Measurements from ENCODE around the gene TSPYL2. TPM values are rescaled to one million over a fixed set of nuclear protein-coding genes. Genes with fewer than 3 reads are reported as not detected.

TSPYL2 gene
- total and polyA plus RNA-seq, 2 of the 4 experiments (the other 2 are of a cell fraction): 19.2 to 49.7 TPM

- no peak overlapping the region for H3K4me3 ChIP-seq (ENCODE audit: insufficient read depth, low read depth, low read length)
- H3K23ac ChIP-seq (ENCODE audit: low read depth, low read length): no peak overlapping the region
- H4K5ac ChIP-seq (ENCODE audit: low read depth, low read length): no peak overlapping the region
- no TSS peak for BruUV-seq (replicated peaks)
- H2AFZ ChIP-seq (replicated peaks; ENCODE audit: low read length, poor library complexity): no peak overlapping the region
- intact Hi-C loops (cut with micrococcal nuclease): no loop called here
- no peak overlapping the region for H2AK5ac ChIP-seq (ENCODE audit: low read depth, low read length)
- peaks cover 30% of the 10 kb centered on the region for H3K36me3 ChIP-seq (ENCODE audit: control insufficient read depth, insufficient read depth, low read length)
- peaks cover 8 to 33% of the 10 kb centered on the region in 2 experiments; a peak in 2 of 4 replicates for H3K79me1 ChIP-seq (ENCODE audit: low read depth in 1 of 2, low read length in 2 of 2)
- H4K20me1 ChIP-seq (ENCODE audit: insufficient read depth, low read length): peaks cover 35% of the 10 kb centered on the region
- no peak overlapping the region for H3K27ac ChIP-seq (ENCODE audit: insufficient read depth, low read length)
- WGBS, 2 experiments (ENCODE audit: extremely low coverage in 2 of 2, insufficient read length in 1 of 2): 61% methylated on average over 5 of the region's 6 CpGs; no CpG with 5 or more reads in 1 of the 2 experiments
- in situ Hi-C loops (cut with MboI; ENCODE audit: low sequenced_read_pairs): no loop called here
- H2BK5ac ChIP-seq (ENCODE audit: low read depth, low read length, poor library complexity, severe bottlenecking): no peak overlapping the region
- H3K9me1 ChIP-seq (ENCODE audit: insufficient read depth, low read length): peaks cover 5% of the 10 kb centered on the region
- no peaks in the 10 kb centered on the region for H3K27me3 ChIP-seq (ENCODE audit: control insufficient read depth, insufficient read depth, low read length)
- no peaks in the 10 kb centered on the region for H3K9me3 ChIP-seq (ENCODE audit: control insufficient read depth, insufficient read depth, low read length)
- no peak for TF ChIP-seq CHD1 (IDR thresholded peaks at IDR 0.05; ENCODE audit: low read depth, low read length)
- no peak for TF ChIP-seq MAFK (IDR thresholded peaks at IDR 0.05; ENCODE audit: low read depth, low read length)
- no peak for TF ChIP-seq MXI1 (IDR thresholded peaks at IDR 0.05; ENCODE audit: borderline replicate concordance, low read depth, low read length)
- TF ChIP-seq NFE2L2 (IDR thresholded peaks at IDR 0.05; ENCODE audit: low read depth, low read length): no peak
- TF ChIP-seq ELK1 (IDR thresholded peaks at IDR 0.05; ENCODE audit: borderline replicate concordance, low read depth, low read length): no peak
- ChIA-PET POLR2A (ENCODE audit: unreplicated experiment) (no interaction called here), CTCF (no interaction called here)
- H3K56ac ChIP-seq (ENCODE audit: extremely low read depth, insufficient read depth, low read length): no peak overlapping the region
- H2AK9ac ChIP-seq (replicated peaks; ENCODE audit: low read depth, low read length, poor library complexity): no peak overlapping the region
- no peak overlapping the region for H4K91ac ChIP-seq (ENCODE audit: insufficient read depth, low read depth, low read length)
- dilution Hi-C loops (cut with HindIII; ENCODE audit: low sequenced_read_pairs, unreplicated experiment): no loop called here
- no peak for DNase-seq
- no peak overlapping the region for H3K18ac ChIP-seq (ENCODE audit: low read depth, low read length)
- H2BK120ac ChIP-seq (ENCODE audit: low read depth, low read length): no peak overlapping the region
- no peak for ATAC-seq (ENCODE audit: low read depth)
- no peak overlapping the region for H2BK20ac ChIP-seq (ENCODE audit: low read depth, low read length)
- no peak overlapping the region for H2BK15ac ChIP-seq (ENCODE audit: low read depth, low read length)
- H3K4ac ChIP-seq (ENCODE audit: low read depth, low read length): no peak overlapping the region
- H3K4me2 ChIP-seq (ENCODE audit: low read depth, low read length): no peak overlapping the region
- no peak overlapping the region for H3K14ac ChIP-seq (replicated peaks; ENCODE audit: low read depth, low read length)
- H3K4me1 ChIP-seq (ENCODE audit: control insufficient read depth, insufficient read depth, low read length): no peaks in the 10 kb centered on the region
- H3K9ac ChIP-seq (ENCODE audit: low read depth, low read length): no peak overlapping the region
- H4K8ac ChIP-seq (ENCODE audit: low read depth in 2 of 2, low read length in 2 of 2): no peak overlapping the region
These were observed 4.3 kb downstream of the TSPYL2 start for GRCh38 chrX:53086464-53086863.
